Gastroesophageal sphincter (tissue), 3 donors: ENCODE results near the gene ATP9A.

Experiments
- CTCF ChIP-seq, 4 experiments: fragments of 200-600 bp in 2 of 4; fragments of 450-650 bp in 2 of 4; sonication (generic) in 1 of 4; IDR thresholded peaks; one replicate each; pipeline ENCODE4 v1.5.1; 2017 to 2019; ENCODE audit warnings: antibody characterized with exemption in 4 of 4, mild to moderate bottlenecking in 2 of 4, moderate library complexity in 2 of 4
- POLR2A ChIP-seq, 2 donors: fragments of 450-650 bp; IDR thresholded peaks; one replicate each; pipeline ENCODE4 v1.6.1; 2017; ENCODE audit warnings: antibody characterized with exemption in 2 of 2, mild to moderate bottlenecking in 2 of 2, moderate library complexity in 1 of 2

- no peak for TF ChIP-seq CTCF (IDR thresholded peaks at IDR 0.05)
- TF ChIP-seq POLR2A (IDR thresholded peaks at IDR 0.05) = no peak
Observed at GRCh38 chr20:51727872-51728271, 40.3 kb downstream of the ATP9A start.
